ENCODE results near the gene TNFRSF4. TPM values are rescaled to one million over a fixed set of nuclear protein-coding genes. Genes with fewer than 3 reads are reported as not detected.

TNFRSF4 gene
- total and polyA plus RNA-seq, 2 of the 13 experiments (the other 11 are each of a cell fraction or from before 2014, with no cell fraction given), result not detected

GRCh38 chr1:1231400-1232207 is 17.7 kb upstream of the TNFRSF4 start, which contains the start of gene SDF4 (continued):
- TF ChIP-seq, protein P1, sequence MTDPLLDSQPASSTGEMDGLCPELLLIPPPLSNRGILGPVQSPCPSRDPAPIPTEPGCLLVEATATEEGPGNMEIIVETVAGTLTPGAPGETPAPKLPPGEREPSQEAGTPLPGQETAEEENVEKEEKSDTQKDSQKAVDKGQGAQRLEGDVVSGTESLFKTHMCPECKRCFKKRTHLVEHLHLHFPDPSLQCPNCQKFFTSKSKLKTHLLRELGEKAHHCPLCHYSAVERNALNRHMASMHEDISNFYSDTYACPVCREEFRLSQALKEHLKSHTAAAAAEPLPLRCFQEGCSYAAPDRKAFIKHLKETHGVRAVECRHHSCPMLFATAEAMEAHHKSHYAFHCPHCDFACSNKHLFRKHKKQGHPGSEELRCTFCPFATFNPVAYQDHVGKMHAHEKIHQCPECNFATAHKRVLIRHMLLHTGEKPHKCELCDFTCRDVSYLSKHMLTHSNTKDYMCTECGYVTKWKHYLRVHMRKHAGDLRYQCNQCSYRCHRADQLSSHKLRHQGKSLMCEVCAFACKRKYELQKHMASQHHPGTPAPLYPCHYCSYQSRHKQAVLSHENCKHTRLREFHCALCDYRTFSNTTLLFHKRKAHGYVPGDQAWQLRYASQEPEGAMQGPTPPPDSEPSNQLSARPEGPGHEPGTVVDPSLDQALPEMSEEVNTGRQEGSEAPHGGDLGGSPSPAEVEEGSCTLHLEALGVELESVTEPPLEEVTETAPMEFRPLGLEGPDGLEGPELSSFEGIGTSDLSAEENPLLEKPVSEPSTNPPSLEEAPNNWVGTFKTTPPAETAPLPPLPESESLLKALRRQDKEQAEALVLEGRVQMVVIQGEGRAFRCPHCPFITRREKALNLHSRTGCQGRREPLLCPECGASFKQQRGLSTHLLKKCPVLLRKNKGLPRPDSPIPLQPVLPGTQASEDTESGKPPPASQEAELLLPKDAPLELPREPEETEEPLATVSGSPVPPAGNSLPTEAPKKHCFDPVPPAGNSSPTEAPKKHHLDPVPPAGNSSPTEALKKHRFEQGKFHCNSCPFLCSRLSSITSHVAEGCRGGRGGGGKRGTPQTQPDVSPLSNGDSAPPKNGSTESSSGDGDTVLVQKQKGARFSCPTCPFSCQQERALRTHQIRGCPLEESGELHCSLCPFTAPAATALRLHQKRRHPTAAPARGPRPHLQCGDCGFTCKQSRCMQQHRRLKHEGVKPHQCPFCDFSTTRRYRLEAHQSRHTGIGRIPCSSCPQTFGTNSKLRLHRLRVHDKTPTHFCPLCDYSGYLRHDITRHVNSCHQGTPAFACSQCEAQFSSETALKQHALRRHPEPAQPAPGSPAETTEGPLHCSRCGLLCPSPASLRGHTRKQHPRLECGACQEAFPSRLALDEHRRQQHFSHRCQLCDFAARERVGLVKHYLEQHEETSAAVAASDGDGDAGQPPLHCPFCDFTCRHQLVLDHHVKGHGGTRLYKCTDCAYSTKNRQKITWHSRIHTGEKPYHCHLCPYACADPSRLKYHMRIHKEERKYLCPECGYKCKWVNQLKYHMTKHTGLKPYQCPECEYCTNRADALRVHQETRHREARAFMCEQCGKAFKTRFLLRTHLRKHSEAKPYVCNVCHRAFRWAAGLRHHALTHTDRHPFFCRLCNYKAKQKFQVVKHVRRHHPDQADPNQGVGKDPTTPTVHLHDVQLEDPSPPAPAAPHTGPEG (CRISPR knock-in tag; IDR thresholded peaks at IDR 0.05), result no peak
- no peak for TF ChIP-seq DMTF1 (CRISPR knock-in tag; IDR thresholded peaks at IDR 0.05)
- TF ChIP-seq ATAD3A (CRISPR knock-in tag; IDR thresholded peaks at IDR 0.05), result no peak
- TF ChIP-seq ZBTB21 (CRISPR knock-in tag; IDR thresholded peaks at IDR 0.05), result no peak
- peak; percentile 50; the same call in 1 of the 2 replicates for TF ChIP-seq ZNF703 (CRISPR knock-in tag; IDR thresholded peaks at IDR 0.05; ENCODE audit: borderline replicate concordance)
- TF ChIP-seq ZNF230 (CRISPR knock-in tag; IDR thresholded peaks at IDR 0.05), result peak; percentile 62; the same call in 1 of the 2 replicates
- TF ChIP-seq MTF1 (CRISPR knock-in tag; IDR thresholded peaks at IDR 0.05), result no peak
- no peak for TF ChIP-seq ZNF282 (IDR thresholded peaks at IDR 0.05; ENCODE audit: partially characterized antibody)
- TF ChIP-seq, protein P2, sequence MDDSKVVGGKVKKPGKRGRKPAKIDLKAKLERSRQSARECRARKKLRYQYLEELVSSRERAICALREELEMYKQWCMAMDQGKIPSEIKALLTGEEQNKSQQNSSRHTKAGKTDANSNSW (CRISPR knock-in tag; IDR thresholded peaks at IDR 0.05; ENCODE audit: borderline replicate concordance), result no peak; the same call in 1 of the 2 replicates
- no peak for TF ChIP-seq FOXA1 (IDR thresholded peaks at IDR 0.05)
- no peak for TF ChIP-seq FOXA1 (CRISPR knock-in tag; IDR thresholded peaks at IDR 0.05)
- TF ChIP-seq ZNF569 (CRISPR knock-in tag; IDR thresholded peaks at IDR 0.05; ENCODE audit: borderline replicate concordance), result 0 out of 2 replicates have a peak, but pooled peaks have one; percentile 63
- TF ChIP-seq CHD2 (IDR thresholded peaks at IDR 0.05; ENCODE audit: low read depth, low read length), result no peak
- TF ChIP-seq MTERF4 (CRISPR knock-in tag; IDR thresholded peaks at IDR 0.05), result peak; percentile 41; the same call in 1 of the 2 replicates
- no peak for TF ChIP-seq KAT2B (IDR thresholded peaks at IDR 0.05; ENCODE audit: borderline replicate concordance, low read depth, low read length)
- TF ChIP-seq KLF13 (CRISPR knock-in tag; IDR thresholded peaks at IDR 0.05), result no peak
- TF ChIP-seq PCBP1 (IDR thresholded peaks at IDR 0.05; ENCODE audit: borderline replicate concordance, low read depth, low read length), result peak; percentile 84
- no peak for TF ChIP-seq MLLT10 (CRISPR knock-in tag; IDR thresholded peaks at IDR 0.05)
- no peak for TF ChIP-seq DPF2 (CRISPR knock-in tag; IDR thresholded peaks at IDR 0.05; ENCODE audit: borderline replicate concordance, low read depth)
